Measurements from ENCODE around the gene TECTA.

TECTA gene

GRCh38 chr11:121221496-121222200 is 120.6 kb downstream of the TECTA start:
- H3K9ac ChIP-seq (ENCODE audit: low read depth, low read length), result no peak overlapping the region
- no peaks in the 10 kb centered on the region for H3K79me2 ChIP-seq (ENCODE audit: insufficient read depth, low read length)
- no peaks in the 10 kb centered on the region for H4K20me1 ChIP-seq (ENCODE audit: insufficient read depth, low read length)
- no peaks in the 10 kb centered on the region for H3K4me1 ChIP-seq (ENCODE audit: insufficient read depth, low read length)
- ATAC-seq (ENCODE audit: insufficient read depth, low read depth) (no peak), DNase-seq (no peak)
- peaks cover 28% of the 10 kb centered on the region for H3K27me3 ChIP-seq (ENCODE audit: insufficient read depth, low read length, poor library complexity)
- H3K4me2 ChIP-seq (ENCODE audit: insufficient read depth, low read length), result no peak overlapping the region
- H2AFZ ChIP-seq (ENCODE audit: low read depth, low read length), result no peak overlapping the region
- TF ChIP-seq, protein P1, sequence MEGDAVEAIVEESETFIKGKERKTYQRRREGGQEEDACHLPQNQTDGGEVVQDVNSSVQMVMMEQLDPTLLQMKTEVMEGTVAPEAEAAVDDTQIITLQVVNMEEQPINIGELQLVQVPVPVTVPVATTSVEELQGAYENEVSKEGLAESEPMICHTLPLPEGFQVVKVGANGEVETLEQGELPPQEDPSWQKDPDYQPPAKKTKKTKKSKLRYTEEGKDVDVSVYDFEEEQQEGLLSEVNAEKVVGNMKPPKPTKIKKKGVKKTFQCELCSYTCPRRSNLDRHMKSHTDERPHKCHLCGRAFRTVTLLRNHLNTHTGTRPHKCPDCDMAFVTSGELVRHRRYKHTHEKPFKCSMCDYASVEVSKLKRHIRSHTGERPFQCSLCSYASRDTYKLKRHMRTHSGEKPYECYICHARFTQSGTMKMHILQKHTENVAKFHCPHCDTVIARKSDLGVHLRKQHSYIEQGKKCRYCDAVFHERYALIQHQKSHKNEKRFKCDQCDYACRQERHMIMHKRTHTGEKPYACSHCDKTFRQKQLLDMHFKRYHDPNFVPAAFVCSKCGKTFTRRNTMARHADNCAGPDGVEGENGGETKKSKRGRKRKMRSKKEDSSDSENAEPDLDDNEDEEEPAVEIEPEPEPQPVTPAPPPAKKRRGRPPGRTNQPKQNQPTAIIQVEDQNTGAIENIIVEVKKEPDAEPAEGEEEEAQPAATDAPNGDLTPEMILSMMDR (IDR thresholded peaks at IDR 0.05; ENCODE audit: borderline replicate concordance, extremely low read depth, low read length, poor library complexity, severe bottlenecking), result no peak
- TF ChIP-seq EZH2 (IDR thresholded peaks at IDR 0.05; ENCODE audit: borderline replicate concordance, low read depth, low read length, severe bottlenecking), result no peak
- no peak overlapping the region for H3K27ac ChIP-seq (ENCODE audit: low read length)
- no peak overlapping the region for H3K4me3 ChIP-seq (ENCODE audit: low read depth in 1 of 2, low read length in 2 of 2)
- no peaks in the 10 kb centered on the region for H3K9me3 ChIP-seq (ENCODE audit: insufficient read depth, low read length, severe bottlenecking)
- H3K36me3 ChIP-seq (ENCODE audit: insufficient read depth, low read length), result no peaks in the 10 kb centered on the region

DNA sequence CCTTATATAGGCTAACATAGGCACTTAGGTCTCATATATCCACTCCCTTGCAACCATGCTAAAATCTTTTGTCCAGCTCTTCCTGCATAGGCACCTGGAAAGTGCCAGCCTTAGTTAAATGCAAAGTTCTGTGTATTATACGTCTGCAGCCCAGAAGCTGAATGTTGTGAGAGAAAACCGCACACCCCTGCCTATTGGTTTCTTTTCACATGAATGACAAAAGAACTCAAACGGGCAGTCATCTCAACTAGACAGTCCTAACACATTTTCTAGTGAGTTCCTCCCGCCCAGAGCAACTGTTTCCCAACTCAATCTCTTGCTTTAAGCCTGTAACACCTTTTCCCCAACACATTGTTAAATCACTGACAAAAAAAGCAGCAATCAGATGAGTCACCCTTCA is 122.1 kb downstream of the TECTA start:
- H4K20me1 ChIP-seq (ENCODE audit: insufficient read depth, low read length), result no peaks in the 10 kb centered on the region
- no peaks in the 10 kb centered on the region for H3K79me2 ChIP-seq (ENCODE audit: insufficient read depth, low read length)
- no peak overlapping the region for H2AFZ ChIP-seq (ENCODE audit: low read depth, low read length)
- no peak overlapping the region for H3K4me2 ChIP-seq (ENCODE audit: insufficient read depth, low read length)
- peaks cover 25% of the 10 kb centered on the region for H3K27me3 ChIP-seq (ENCODE audit: insufficient read depth, low read length, poor library complexity)
- H3K4me3 ChIP-seq (ENCODE audit: low read depth in 1 of 2, low read length in 2 of 2), result no peak overlapping the region
- no peak for ATAC-seq (ENCODE audit: insufficient read depth, low read depth)
- TF ChIP-seq, protein P1 (IDR thresholded peaks at IDR 0.05; ENCODE audit: borderline replicate concordance, extremely low read depth, low read length, poor library complexity, severe bottlenecking), result no peak
- no peaks in the 10 kb centered on the region for H3K4me1 ChIP-seq (ENCODE audit: insufficient read depth, low read length)
- H3K36me3 ChIP-seq (ENCODE audit: insufficient read depth, low read length), result no peaks in the 10 kb centered on the region
- no peak overlapping the region for H3K9ac ChIP-seq (ENCODE audit: low read depth, low read length)
- H3K9me3 ChIP-seq (ENCODE audit: insufficient read depth, low read length, severe bottlenecking), result no peaks in the 10 kb centered on the region
- no peak for DNase-seq
- H3K27ac ChIP-seq (ENCODE audit: low read length), result no peak overlapping the region

- Histone ChIP-seq H3K36me3 (ENCODE audit: insufficient read depth, low read length) (no peaks in the 10 kb centered on the region), H2AFZ (ENCODE audit: low read depth, low read length) (no peak overlapping the region), H3K27ac (ENCODE audit: low read length) (no peak overlapping the region), H3K4me1 (ENCODE audit: insufficient read depth, low read length) (no peaks in the 10 kb centered on the region), H3K4me3 (ENCODE audit: low read depth in 1 of 2, low read length in 2 of 2) (no peak overlapping the region), H4K20me1 (ENCODE audit: insufficient read depth, low read length) (no peaks in the 10 kb centered on the region), H3K27me3 (ENCODE audit: insufficient read depth, low read length, poor library complexity) (peaks cover 28% of the 10 kb centered on the region), H3K9ac (ENCODE audit: low read depth, low read length) (no peak overlapping the region), H3K79me2 (ENCODE audit: insufficient read depth, low read length) (no peaks in the 10 kb centered on the region), H3K4me2 (ENCODE audit: insufficient read depth, low read length) (no peak overlapping the region), H3K9me3 (ENCODE audit: insufficient read depth, low read length, severe bottlenecking) (no peaks in the 10 kb centered on the region)
- ATAC-seq (ENCODE audit: insufficient read depth, low read depth) (no peak), DNase-seq (no peak)
- TF ChIP-seq, protein P1 (IDR thresholded peaks at IDR 0.05; ENCODE audit: borderline replicate concordance, extremely low read depth, low read length, poor library complexity, severe bottlenecking), result no peak
- TF ChIP-seq EZH2 (IDR thresholded peaks at IDR 0.05; ENCODE audit: borderline replicate concordance, low read depth, low read length, severe bottlenecking), result no peak
Observed at GRCh38 chr11:121225382-121225781, 124.3 kb downstream of the TECTA start.
